ENCODE data around the gene BRSK2. TPM values are rescaled to one million over a fixed set of nuclear protein-coding genes. Genes with fewer than 3 reads are reported as not detected.

BRSK2 gene
- total RNA-seq, 1 donor from 2014 or later, result 9.3 TPM

DNA sequence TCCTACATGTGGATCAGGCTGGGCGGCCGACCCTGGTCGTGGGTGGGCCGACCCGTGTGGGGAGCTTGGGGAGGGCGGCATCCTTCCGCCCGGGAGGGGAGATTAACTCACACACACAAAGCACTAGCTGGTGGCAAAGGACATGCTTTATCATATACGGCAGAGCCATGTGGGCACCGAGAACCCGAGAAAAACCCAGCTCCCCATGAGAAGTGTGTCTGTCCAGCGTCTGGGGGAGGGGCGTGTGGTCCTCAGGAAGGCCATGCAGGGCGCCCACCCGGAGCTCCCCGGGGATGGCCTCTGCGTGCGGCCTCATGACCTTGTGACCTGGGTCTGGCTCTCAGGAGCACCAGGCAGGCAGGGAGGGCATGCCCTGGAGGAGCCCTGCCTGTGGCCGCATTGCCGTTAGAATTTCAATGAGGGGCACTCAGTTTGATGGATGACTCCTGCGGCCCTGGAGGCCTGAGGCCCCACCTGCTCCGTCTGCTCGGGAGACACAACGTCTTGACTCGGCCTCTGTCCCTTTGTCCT, 40.9 kb upstream of the BRSK2 start:
- H3K36me3 ChIP-seq, result no peaks in the 10 kb centered on the region
- intact Hi-C loops (cut with DNase I), result no loop called here
- H3K4me3 ChIP-seq, result no peak overlapping the region
- no peak overlapping the region for H3K27ac ChIP-seq
- no peaks in the 10 kb centered on the region for H3K27me3 ChIP-seq
- no peaks in the 10 kb centered on the region for H3K9me3 ChIP-seq
- no peak for DNase-seq (ENCODE audit: low spot score in 2 of 2)
- H3K4me1 ChIP-seq, result no peaks in the 10 kb centered on the region
- TF ChIP-seq, protein P1, sequence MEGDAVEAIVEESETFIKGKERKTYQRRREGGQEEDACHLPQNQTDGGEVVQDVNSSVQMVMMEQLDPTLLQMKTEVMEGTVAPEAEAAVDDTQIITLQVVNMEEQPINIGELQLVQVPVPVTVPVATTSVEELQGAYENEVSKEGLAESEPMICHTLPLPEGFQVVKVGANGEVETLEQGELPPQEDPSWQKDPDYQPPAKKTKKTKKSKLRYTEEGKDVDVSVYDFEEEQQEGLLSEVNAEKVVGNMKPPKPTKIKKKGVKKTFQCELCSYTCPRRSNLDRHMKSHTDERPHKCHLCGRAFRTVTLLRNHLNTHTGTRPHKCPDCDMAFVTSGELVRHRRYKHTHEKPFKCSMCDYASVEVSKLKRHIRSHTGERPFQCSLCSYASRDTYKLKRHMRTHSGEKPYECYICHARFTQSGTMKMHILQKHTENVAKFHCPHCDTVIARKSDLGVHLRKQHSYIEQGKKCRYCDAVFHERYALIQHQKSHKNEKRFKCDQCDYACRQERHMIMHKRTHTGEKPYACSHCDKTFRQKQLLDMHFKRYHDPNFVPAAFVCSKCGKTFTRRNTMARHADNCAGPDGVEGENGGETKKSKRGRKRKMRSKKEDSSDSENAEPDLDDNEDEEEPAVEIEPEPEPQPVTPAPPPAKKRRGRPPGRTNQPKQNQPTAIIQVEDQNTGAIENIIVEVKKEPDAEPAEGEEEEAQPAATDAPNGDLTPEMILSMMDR (IDR thresholded peaks at IDR 0.05), result no peak

DNA sequence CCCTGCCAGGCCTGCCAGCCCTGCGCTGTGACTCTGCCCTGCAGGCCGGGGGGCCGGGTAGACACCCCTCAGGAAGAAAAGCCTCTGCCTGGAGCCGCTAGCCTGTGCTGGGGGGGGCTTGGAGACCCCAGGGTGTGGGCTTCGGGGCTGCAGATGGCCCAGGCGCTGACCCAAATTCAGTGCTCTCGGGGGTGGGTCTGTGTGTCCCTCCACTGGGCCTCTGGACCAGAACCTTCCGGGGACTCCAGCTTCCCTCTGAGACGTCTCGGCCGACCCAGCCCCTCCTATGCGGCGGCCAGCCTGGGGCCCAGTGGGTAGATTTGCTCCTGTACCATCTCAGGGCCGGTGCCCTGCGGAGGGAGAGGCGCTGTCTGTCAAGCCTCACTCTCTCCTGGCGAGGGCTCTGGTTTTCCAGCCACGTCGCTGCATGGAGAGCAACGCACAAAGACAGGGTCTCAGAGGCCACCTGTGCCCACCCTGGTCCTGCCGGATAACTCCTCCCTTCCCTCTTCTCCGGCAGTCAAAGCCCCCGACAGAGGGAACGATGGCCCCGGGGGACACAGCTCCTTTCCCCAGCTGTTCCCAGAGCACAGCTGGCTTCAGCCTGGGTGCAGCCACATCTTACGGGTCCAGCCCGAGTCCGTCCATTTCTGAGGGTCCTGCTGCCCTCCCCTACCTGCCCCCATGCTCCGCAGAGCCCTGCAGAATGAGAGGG, 40.2 kb upstream of the BRSK2 start:
- Histone ChIP-seq H3K9me3 (no peaks in the 10 kb centered on the region), H3K27ac (no peak overlapping the region), H3K4me1 (no peaks in the 10 kb centered on the region), H3K27me3 (no peaks in the 10 kb centered on the region), H3K4me3 (no peak overlapping the region), H3K36me3 (no peaks in the 10 kb centered on the region)
- DNase-seq (ENCODE audit: low spot score in 2 of 2), result no peak
- TF ChIP-seq, protein P1 (IDR thresholded peaks at IDR 0.05), result no peak
- intact Hi-C loops (cut with DNase I), result no loop called here

DNA sequence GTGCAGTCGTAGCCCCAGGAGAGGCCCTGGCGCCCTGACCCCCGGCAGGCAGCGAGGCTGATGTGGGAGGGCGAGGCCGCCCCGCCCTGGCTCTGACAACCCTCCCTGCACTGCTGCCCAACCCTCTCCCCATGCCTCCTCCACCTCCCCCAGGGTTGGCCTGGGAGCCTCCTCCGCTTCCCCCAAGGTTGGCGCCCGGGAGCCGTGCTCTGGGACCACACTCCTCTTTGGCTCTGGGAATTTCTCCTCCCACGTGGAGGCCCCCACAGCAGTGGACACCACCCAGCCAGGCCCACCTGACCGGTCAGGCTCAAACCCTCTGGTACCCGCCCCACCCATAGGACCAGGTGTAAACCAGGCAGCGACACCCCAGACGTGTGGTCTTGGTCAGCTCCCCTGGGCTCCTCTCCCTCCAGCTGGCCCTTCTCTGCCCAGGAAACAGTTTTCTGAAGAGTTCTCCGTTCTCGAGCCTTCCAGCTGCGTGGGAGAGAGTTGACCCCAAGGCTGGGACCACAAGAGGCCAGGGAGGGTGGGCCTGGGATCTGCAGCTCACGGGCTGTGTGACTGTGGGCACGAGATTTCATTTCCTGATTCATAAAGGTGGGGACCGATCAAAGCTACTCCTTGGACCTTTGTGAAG, 39.5 kb upstream of the BRSK2 start:
- Histone ChIP-seq H3K36me3 (no peaks in the 10 kb centered on the region), H3K9me3 (no peaks in the 10 kb centered on the region), H3K27me3 (no peaks in the 10 kb centered on the region), H3K4me3 (no peak overlapping the region), H3K27ac (no peak overlapping the region), H3K4me1 (no peaks in the 10 kb centered on the region)
- intact Hi-C loops (cut with DNase I), result no loop called here
- TF ChIP-seq, protein P1 (IDR thresholded peaks at IDR 0.05), result no peak
- DNase-seq (ENCODE audit: low spot score in 2 of 2), result no peak

DNA sequence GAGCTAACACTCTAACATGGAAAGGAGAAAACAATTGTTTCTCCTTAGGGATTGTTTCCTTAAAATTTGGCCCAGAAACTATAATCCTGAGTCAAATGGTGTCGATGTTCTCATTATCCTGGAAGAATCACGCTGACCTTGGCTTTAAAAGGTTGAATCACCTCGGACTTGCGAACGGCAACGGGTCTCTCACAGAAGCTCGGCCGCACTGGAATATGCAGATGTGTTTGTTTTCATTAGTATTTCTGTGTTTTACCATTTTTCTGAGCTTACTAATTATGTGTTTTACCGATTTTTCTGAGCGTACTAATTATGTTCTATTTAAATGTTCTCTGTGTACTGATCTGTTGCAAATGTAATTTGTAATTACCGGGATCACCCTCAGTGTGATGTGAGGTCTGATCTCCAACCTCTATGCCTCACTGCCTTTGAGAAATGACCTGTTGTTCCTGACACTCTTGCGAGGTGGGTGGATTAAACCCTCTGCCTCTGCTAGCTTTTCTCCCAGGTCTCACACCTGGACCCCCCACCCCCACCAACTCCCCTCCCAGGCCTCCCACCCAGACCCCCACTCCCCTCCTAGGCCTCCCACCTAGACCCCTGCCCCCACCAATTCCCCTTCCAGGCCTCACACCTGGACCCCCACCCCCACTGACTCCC, 38.3 kb upstream of the BRSK2 start:
- intact Hi-C loops (cut with DNase I), result no loop called here
- H3K4me1 ChIP-seq, result no peaks in the 10 kb centered on the region
- DNase-seq (ENCODE audit: low spot score in 2 of 2), result no peak
- no peaks in the 10 kb centered on the region for H3K36me3 ChIP-seq
- TF ChIP-seq, protein P1 (IDR thresholded peaks at IDR 0.05), result no peak
- no peaks in the 10 kb centered on the region for H3K27me3 ChIP-seq
- no peak overlapping the region for H3K27ac ChIP-seq
- H3K9me3 ChIP-seq, result no peaks in the 10 kb centered on the region
- H3K4me3 ChIP-seq, result no peak overlapping the region

DNA sequence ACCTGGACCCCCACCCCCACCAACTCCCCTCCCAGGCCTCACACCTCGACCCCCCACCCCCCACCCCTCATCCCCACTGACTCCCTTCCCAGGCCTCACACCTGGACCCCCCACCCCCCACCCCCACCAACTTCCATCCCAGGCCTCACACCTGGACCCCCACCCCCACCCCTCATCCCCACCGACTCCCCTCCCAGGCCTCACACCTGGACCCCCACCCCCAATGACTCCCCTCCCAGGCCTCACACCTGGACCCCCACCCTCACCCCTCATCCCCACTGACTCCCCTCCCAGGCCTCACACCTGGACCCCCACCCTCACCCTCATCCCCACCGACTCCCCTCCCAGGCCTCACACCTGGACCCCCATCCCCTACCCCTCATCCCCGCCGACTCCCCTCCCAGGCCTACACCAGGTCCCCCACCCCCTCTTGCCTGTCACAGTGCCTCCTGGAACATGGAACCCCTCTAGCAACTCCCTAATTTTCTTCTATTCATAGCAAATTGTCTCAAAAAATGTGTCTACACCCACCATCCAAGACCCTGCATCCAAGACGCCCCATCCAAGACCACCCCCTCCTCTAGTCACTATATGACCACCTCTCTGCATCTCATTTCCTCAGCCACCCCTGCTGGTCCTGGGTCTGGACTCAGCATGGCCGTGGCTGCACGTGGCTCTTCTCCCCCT, 36.9 kb upstream of the BRSK2 start:
- intact Hi-C loops (cut with DNase I), result no loop called here
- no peak for DNase-seq (ENCODE audit: low spot score in 2 of 2)
- Histone ChIP-seq H3K4me1 (no peaks in the 10 kb centered on the region), H3K4me3 (no peak overlapping the region), H3K36me3 (no peaks in the 10 kb centered on the region), H3K27ac (no peak overlapping the region), H3K9me3 (no peaks in the 10 kb centered on the region), H3K27me3 (no peaks in the 10 kb centered on the region)
- TF ChIP-seq, protein P1 (IDR thresholded peaks at IDR 0.05), result no peak

All from ascending aorta (tissue), 2 donors.